SU-DHL-6 (cell line): ENCODE measurements around the gene RAB20.

Experiments
- H2AFZ ChIP-seq: fragments of 200-600 bp; sonication (generic); 2 replicates; pipeline ENCODE4 v1.6.1; 2014; ENCODE audit warnings: low read depth, mild to moderate bottlenecking, moderate library complexity, mixed read lengths, antibody characterized with exemption, low read length; ENCODE audit not compliant: severe bottlenecking
- H3F3A ChIP-seq: fragments of 200-600 bp; shearing (Covaris generic); 2 replicates; pipeline ENCODE4 v1.6.0; 2016; ENCODE audit warnings: antibody characterized with exemption, mild to moderate bottlenecking; ENCODE audit not compliant: insufficient read depth
- H3K27ac ChIP-seq: fragments of 200-600 bp; sonication (generic); 2 replicates; pipeline ENCODE4 v1.5.1; 2016; ENCODE audit warnings: low read depth, mild to moderate bottlenecking, low read length, moderate library complexity, mixed read lengths
- H3K27me3 ChIP-seq: fragments of 200-600 bp; sonication (generic), shearing (Covaris generic); 2 replicates; pipeline ENCODE4 v1.6.0; 2014; ENCODE audit warnings: mild to moderate bottlenecking, low read length
- H3K36me3 ChIP-seq: fragments of 200-600 bp; sonication (generic); 2 replicates; pipeline ENCODE4 v1.6.1; 2014; ENCODE audit warnings: mild to moderate bottlenecking, low read length, mixed read lengths
- H3K4me2 ChIP-seq: fragments of 300-600, 200-600 bp; shearing (Covaris generic), sonication (generic); 2 replicates; pipeline ENCODE4 v1.6.0; 2014; ENCODE audit warnings: low read length, low read depth, mild to moderate bottlenecking; ENCODE audit not compliant: poor library complexity, severe bottlenecking
- H3K4me3 ChIP-seq: fragments of 200-600 bp; sonication (generic); 2 replicates; pipeline ENCODE4 v1.5.1; 2014; ENCODE audit warnings: antibody characterized with exemption, low read length, mild to moderate bottlenecking, mixed read lengths; ENCODE audit not compliant: insufficient read depth, poor library complexity, severe bottlenecking
- H3K79me2 ChIP-seq: fragments of 200-600 bp; sonication (generic); 2 replicates; pipeline ENCODE4 v1.6.1; 2014; ENCODE audit warnings: mild to moderate bottlenecking, low read length, moderate library complexity; ENCODE audit not compliant: insufficient read depth
- H3K9ac ChIP-seq: fragments of 200-600 bp; sonication (generic); 2 replicates; pipeline ENCODE4 v1.7.0; 2014; ENCODE audit warnings: mild to moderate bottlenecking, low read length
- H3K9me2 ChIP-seq: fragments of 200-600 bp; sonication (generic); replicated peaks from 2 replicates; pipeline ENCODE4 v1.6.1; 2014; ENCODE audit warnings: low read length; ENCODE audit not compliant: insufficient read depth
- H3K9me3 ChIP-seq: fragments of 200-600 bp; sonication (generic); 2 replicates; pipeline ENCODE4 v1.6.1; 2014; ENCODE audit warnings: low read length, mixed read lengths; ENCODE audit not compliant: insufficient read depth
- H4K20me1 ChIP-seq: fragments of 200-600 bp; sonication (generic); 2 replicates; pipeline ENCODE4 v1.6.1; 2014; ENCODE audit warnings: low read depth, mild to moderate bottlenecking, antibody characterized with exemption, low read length, moderate library complexity, mixed read lengths
- EZH2phosphoT487 ChIP-seq: fragments of 200-600 bp; sonication (generic), shearing (Covaris generic); conservative IDR thresholded peaks from 2 replicates; pipeline ENCODE4 v1.6.1; 2018; ENCODE audit warnings: mild to moderate bottlenecking, antibody characterized with exemption, low read length, moderate library complexity, mixed read lengths
- TF ChIP-seq, protein P1 (sequence below): fragments of 200-600 bp; sonication (generic); IDR thresholded peaks from one replicate; pipeline ENCODE4 v1.5.1; 2017; ENCODE audit warnings: antibody characterized with exemption, mild to moderate bottlenecking, low read length, moderate library complexity; ENCODE audit not compliant: insufficient read depth, poor library complexity, severe bottlenecking

Gene RAB20

DNA sequence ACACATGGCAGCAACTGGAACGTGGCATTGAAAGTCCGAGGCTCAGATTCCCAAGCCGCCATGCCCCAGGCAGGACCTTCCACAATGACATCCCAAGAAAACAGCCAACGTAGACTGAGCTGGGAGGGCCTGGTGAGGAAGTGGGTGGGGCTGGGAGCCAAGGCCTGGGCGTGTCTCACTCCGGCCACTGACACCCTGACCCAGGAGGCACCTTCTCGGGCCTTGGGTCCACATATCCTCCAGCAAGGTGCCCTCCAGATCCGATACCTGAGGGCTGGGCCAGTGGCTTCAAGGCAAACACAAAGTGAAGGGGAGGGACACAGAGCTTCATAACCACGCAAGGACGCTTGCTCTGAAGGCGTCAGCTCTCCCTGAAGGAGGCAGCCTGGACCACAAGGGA is 43.0 kb downstream of the RAB20 start:
- Histone ChIP-seq H3K27ac (no peak overlapping the region), H2AFZ (no peak overlapping the region), H3K79me2 (no peaks in the 10 kb centered on the region), H3K9me2 (no peaks in the 10 kb centered on the region), H3K27me3 (no peaks in the 10 kb centered on the region), H3K4me3 (no peak overlapping the region), H3K36me3 (no peaks in the 10 kb centered on the region), H3K4me2 (no peak overlapping the region), H3K9ac (no peak overlapping the region), H3F3A (no peaks in the 10 kb centered on the region), H3K9me3 (no peaks in the 10 kb centered on the region), H4K20me1 (no peaks in the 10 kb centered on the region)
- TF ChIP-seq, protein P1, sequence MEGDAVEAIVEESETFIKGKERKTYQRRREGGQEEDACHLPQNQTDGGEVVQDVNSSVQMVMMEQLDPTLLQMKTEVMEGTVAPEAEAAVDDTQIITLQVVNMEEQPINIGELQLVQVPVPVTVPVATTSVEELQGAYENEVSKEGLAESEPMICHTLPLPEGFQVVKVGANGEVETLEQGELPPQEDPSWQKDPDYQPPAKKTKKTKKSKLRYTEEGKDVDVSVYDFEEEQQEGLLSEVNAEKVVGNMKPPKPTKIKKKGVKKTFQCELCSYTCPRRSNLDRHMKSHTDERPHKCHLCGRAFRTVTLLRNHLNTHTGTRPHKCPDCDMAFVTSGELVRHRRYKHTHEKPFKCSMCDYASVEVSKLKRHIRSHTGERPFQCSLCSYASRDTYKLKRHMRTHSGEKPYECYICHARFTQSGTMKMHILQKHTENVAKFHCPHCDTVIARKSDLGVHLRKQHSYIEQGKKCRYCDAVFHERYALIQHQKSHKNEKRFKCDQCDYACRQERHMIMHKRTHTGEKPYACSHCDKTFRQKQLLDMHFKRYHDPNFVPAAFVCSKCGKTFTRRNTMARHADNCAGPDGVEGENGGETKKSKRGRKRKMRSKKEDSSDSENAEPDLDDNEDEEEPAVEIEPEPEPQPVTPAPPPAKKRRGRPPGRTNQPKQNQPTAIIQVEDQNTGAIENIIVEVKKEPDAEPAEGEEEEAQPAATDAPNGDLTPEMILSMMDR = no peak
- TF ChIP-seq EZH2phosphoT487 = no peak

DNA sequence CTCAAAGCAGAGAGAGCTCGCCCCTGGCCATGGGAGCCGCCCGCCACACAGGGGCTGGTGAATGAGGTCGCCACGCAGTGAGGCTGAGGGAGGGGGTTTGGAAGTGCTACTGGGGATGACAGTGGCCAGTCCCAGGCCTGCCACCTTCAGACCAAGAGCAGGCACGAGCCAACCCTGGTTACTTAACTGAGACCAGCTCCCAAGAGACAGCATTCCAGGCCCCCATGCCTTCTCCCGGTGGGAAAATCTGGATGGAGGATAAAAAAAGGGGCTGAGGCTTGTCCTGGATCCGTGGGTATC is 43.3 kb downstream of the RAB20 start:
- Histone ChIP-seq H3K4me3 (no peak overlapping the region), H3K9me3 (no peaks in the 10 kb centered on the region), H4K20me1 (no peaks in the 10 kb centered on the region), H3K9ac (no peak overlapping the region), H3K4me2 (no peak overlapping the region), H3K27me3 (no peaks in the 10 kb centered on the region), H3K27ac (no peak overlapping the region), H3K36me3 (no peaks in the 10 kb centered on the region), H3F3A (no peaks in the 10 kb centered on the region), H3K9me2 (no peaks in the 10 kb centered on the region), H3K79me2 (no peaks in the 10 kb centered on the region), H2AFZ (no peak overlapping the region)
- no peak for TF ChIP-seq EZH2phosphoT487
- TF ChIP-seq, protein P1 = no peak

DNA sequence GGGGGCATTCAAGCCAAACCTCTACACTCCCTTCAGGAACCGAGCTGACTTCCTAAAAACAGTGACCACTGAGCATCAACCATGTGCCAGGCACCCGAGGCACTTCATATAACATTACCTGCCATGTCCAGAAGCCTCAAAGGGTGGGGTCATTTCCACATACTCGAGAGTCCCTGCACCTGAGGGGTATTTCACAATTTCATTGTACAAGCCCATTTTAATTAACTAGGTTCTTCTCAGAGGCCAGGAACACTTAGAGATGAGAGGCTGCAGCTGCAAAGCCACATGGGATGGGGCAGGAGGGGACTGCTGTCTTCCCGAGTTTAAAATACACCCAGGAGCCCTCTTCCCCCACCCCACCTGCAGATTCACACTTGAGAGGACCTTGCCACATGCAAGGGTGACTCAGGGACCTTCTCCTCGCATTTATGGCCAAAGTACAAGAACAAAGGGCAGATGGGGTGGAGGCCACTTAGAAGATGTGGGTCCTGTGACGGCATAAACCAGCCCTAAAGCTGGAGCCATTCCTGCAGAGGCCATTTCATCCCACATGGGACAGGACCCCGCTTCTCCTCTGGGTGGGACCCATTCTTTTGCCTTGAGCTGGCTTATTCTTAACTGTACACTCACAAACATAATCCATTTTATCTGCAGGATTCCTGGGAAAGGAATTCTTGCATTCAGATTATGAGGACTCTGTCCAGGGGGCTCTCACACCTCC is 43.9 kb downstream of the RAB20 start:
- Histone ChIP-seq H3K4me3 (no peak overlapping the region), H3F3A (no peaks in the 10 kb centered on the region), H3K36me3 (no peaks in the 10 kb centered on the region), H3K9me2 (no peaks in the 10 kb centered on the region), H3K9ac (no peak overlapping the region), H2AFZ (no peak overlapping the region), H4K20me1 (no peaks in the 10 kb centered on the region), H3K4me2 (no peak overlapping the region), H3K27me3 (no peaks in the 10 kb centered on the region), H3K9me3 (no peaks in the 10 kb centered on the region), H3K27ac (no peak overlapping the region), H3K79me2 (no peaks in the 10 kb centered on the region)
- TF ChIP-seq, protein P1 = no peak
- no peak for TF ChIP-seq EZH2phosphoT487
